NOMO-1 treated with DMSO at 0.1 percent for 48 hours (cell line): Measurements from ENCODE around the gene TYROBP.
"Not testable (repeated sequence)": the region's sequence is repeated elsewhere in the genome, so short reads cannot be mapped to it uniquely, and the experiment has no call there.

Experiments
- DNase-seq: peaks from one replicate; lab custom pipeline; 2025; ENCODE audit not compliant: unreplicated experiment; lab: John Stamatoyannopoulos, UW

TYROBP gene

GRCh38 chr19:35932291-35932936, 24.3 kb upstream of the TYROBP start:
- no peak for DNase-seq

- DNase-seq, result no peak
These were observed 23.7 kb upstream of the TYROBP start for GRCh38 chr19:35931874-35932202.

GRCh38 chr19:35931161-35931873, 23.2 kb upstream of the TYROBP start:
- DNase-seq, result peak; percentile 99

GRCh38 chr19:35929876-35930275, 21.8 kb upstream of the TYROBP start:
- DNase-seq, result peak; percentile 47

GRCh38 chr19:35928507-35928906, 20.4 kb upstream of the TYROBP start:
- no peak for DNase-seq

- DNase-seq, result no peak
These were observed 17.4 kb upstream of the TYROBP start for GRCh38 chr19:35925501-35925900.

- no peak for DNase-seq
These were observed 12.9 kb upstream of the TYROBP start for GRCh38 chr19:35921012-35921411.

- DNase-seq, result no peak
These were observed 11.2 kb upstream of the TYROBP start for GRCh38 chr19:35919306-35919705.

- DNase-seq, result peak; percentile 13
These were observed 7.3 kb upstream of the TYROBP start for GRCh38 chr19:35915443-35915842.

- DNase-seq, result peak; percentile 25
These were observed 5.5 kb upstream of the TYROBP start for GRCh38 chr19:35913589-35913988.

GRCh38 chr19:35911790-35912189, 3.7 kb upstream of the TYROBP start:
- no peak for DNase-seq

- DNase-seq, result no peak
These were observed 3.1 kb upstream of the TYROBP start for GRCh38 chr19:35911173-35911572.

- DNase-seq, result not testable (repeated sequence)
These were observed 2.3 kb upstream of the TYROBP start for GRCh38 chr19:35910355-35910754.

- DNase-seq, result no peak
These were observed 1.6 kb upstream of the TYROBP start for GRCh38 chr19:35909684-35910035.

GRCh38 chr19:35908973-35909683, 1.0 kb upstream of the TYROBP start:
- DNase-seq, result peak; percentile 98

GRCh38 chr19:35907377-35907745, 734 bp downstream of the TYROBP start:
- no peak for DNase-seq

- no peak for DNase-seq
These were observed 2.8 kb downstream of the TYROBP start for GRCh38 chr19:35905178-35905727.

GRCh38 chr19:35904311-35905068, 3.6 kb downstream of the TYROBP start:
- DNase-seq, result peak; percentile 67

- DNase-seq, result peak; percentile 97
These were observed 4.4 kb downstream of the TYROBP start for GRCh38 chr19:35903550-35904179.

GRCh38 chr19:35902870-35903475, 5.1 kb downstream of the TYROBP start:
- DNase-seq, result no peak
